ENCODE results near the gene EHD4.

- no peak for TF ChIP-seq CTCF (IDR thresholded peaks at IDR 0.05; ENCODE audit: low read length)
- TF ChIP-seq EZH2 (IDR thresholded peaks at IDR 0.05; ENCODE audit: borderline replicate concordance, low read length), result no peak
These were observed 10.0 kb upstream of the EHD4 start for GRCh38 chr15:41982133-41982930.
